Fibroblast of gingiva (primary cell): Measurements from ENCODE around the gene PSMD8.
"Not testable (repeated sequence)": the region's sequence is repeated elsewhere in the genome, so short reads cannot be mapped to it uniquely, and the experiment has no call there.

Experiments
- DNase-seq: peaks from one replicate; pipeline ENCODE4 v3.0.0-alpha.2; 2011; ENCODE audit warnings: low read depth

Gene PSMD8

DNA sequence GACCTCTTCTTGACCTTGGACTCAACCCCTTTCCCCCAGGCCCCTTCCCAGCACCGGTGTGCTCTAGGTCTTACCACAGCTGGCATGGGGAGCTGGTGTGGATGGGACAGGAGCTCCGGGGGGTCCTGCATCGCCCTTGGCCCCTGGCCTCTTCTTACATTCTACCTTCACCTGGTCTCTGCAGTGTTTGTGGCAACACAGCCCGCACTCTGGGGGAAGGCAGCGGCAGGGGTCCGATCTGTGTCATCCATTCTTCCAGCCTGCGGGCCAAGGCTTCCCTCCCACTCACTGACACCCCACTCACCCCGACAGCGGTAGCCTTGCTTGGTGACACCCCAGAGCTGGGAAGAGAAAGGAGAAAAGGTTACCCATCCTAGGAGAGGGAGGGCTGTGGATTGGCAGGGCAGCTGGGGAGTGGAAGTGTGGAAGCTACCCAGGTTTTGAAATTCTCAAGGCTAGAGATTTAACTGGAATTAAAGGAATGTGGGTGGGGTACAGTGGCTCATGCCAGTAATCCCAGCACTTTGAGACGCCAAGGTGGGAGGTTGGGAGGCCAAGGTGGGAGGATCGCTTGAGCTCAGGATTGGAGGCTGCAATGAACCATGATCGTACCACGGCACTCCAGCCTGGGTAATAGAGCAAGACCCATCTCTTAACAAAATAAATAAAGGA lies 36.8 kb downstream of the PSMD8 start:
- no peak for DNase-seq

DNA sequence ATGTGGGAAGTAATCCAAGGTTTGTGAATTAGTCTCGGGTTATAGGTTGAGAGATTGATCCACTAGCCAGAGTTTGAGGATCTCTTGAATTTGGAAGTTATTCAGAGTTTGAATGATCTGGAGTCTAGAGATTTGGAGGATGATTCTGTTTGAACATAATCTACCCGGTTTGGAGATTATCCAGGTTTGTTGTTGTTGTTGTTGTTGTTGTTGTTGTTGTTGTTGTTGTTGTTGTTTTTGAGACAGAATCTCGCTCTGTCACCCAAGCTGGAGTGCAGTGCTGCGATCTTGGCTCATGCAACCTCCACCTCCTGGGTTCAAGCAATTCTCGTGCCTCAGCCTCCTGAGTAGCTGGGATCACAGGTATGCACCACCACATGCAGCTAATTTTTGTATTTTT lies 37.5 kb downstream of the PSMD8 start:
- DNase-seq = not testable (repeated sequence)

DNA sequence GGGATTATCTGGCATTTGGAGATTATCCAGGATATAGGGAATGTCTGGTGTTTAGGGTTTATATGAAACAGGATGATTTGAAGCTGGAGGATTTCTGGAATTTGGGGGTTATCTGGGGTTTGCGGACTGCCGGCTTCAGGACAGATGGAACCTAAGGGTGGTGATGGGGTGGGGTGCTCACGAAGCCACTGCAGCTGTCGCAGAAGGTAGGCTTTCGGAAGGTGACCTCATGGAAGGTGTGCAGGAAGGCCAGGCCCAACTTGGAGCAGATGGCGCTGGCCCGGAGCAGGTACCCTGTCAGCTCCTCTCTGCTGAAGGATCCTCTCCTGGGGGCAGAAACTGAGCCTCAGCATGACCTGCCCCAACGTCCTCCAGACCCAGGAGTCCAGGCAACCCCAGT lies 38.1 kb downstream of the PSMD8 start:
- no peak for DNase-seq

DNA sequence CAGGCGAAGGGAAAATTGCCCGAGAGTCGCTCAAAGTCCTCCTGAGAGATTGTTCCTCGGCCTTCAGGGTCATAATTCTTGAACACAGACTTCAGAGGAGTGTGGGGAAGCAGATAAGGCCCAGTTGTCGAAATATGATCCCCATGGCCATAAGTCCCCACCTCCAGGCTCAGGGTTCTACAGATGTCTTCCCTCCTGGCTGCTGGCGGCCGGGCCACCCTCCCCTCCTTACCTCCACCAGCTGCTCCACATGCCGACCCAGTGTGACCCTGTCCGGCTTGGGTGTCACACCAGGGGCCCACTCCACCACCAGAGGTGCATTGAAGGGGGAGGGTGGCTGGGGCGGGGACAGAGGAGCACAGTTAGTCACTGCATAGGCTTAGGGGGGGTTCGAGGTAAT lies 38.6 kb downstream of the PSMD8 start:
- no peak for DNase-seq

DNA sequence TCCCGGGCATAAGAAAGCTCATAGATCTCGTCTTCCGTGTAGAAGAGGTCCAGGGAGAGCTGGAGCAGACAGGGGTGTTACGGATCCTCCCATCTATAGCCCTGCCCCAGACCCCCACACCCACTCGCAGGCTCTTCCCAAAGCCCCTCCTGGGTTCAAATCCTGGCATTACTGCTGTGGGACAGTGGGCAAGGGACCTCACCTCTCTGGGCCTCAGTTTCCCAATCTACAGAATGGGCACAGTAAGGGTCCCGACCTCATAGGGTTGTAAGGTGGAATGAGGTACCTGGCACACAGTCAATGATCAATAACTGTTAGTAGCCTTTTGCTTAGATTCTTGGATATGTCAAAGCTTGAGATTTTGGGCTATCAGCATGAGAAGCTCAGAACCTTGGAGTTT lies 39.0 kb downstream of the PSMD8 start:
- DNase-seq = no peak

DNA sequence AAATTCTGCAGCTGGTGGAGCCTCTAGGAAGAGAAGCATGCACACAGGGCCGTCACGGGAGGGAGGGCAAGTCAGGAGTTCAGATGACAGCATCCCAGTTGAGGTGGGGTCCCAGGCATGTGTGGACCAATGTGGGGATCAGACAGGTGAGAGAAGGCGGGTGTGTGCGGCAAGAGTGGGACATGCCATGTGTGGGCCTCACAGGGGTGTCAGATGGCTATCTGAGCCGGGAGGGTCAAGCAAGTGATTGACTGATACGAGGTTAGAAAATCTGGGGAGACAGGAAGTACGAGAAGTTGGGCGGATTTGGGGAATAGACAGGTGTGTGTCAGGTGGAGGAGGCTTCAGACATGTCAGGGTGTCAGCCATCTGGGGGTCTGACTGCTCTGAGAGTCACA lies 42.8 kb downstream of the PSMD8 start:
- no peak for DNase-seq

DNA sequence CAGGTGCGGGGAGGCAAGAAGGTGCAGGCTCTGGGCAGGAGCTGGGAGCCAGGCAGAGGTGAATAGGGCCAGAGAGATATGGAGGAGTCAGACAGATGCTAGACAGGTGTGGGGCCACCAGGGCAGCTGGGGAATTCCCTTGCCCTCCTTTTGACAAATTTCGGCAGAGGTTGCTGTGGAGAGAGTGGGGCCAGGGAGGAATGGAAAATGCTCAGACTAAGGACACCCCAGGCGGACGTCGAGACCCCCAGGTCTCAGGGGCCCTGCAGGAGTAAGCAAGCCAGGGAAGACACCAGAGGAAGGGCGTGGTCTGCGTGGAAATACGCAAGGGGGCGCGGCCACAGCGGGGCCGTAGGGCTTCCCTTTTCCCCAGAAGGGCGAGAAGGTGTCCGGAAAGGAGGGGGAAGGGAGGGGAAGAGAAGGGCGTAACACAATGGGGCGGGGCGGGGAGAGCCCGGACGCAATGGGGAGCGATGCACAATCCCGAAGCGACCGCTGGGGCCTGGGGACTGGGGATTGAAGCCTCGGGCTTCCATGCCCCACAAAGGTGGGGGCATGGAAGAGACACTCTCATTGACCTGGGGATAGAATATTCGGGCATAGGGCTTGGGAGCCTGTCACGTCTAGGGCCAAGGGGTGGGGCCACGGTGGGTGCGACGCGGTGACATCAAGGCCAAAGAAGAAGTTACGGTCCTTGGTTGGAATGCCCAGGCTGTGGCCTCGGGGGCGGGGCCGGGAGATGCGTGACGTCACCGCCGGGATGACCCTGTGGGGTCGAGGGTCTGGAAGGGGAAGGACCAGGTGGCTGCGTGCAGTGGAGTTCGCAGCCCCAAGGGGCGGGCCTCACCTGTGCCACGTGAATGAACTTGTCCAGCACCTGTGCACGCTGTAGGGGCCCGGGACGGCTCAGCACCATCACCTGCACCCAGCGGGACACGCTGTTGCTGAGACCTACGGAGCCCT lies 43.5 kb downstream of the PSMD8 start:
- no peak for DNase-seq

DNA sequence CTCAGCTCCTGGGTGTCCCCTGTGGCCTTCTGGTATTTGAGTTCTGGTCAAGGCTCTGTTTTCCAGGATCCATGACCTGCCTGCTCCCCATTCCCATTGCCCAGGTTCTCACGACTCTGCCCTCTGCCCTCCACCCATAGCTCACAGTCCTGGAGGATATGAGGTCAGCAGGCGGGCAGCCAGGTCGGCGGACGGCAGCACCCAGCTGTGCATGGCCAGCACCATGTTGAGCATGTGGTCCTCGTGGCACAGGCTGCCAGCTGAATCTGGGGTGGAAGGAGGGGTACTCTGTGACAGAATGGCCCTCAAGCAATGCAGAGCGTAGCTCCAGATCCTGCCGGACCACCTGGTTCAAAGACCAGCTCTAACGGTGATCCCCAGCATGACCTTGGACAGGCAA lies 46.6 kb downstream of the PSMD8 start:
- no peak for DNase-seq

DNA sequence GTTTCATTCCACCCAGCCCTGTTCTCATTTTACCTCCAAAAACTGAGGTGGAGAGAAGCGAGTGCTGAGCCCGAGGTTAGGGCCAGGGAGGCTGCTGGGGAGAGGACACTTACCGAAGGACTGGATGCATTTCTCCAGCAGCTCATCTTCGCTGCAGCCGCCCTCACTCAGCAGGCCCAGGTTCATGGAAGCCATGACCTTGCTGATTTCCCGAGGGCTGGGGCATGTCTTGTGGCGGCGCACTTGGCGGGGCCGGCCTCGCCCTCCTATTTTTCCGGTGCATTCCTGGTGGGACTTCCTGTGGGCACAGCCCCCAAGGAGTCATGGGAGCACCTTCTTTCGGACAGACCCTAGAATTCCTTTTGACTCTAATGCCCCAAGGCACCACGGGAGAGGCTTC lies 47.5 kb downstream of the PSMD8 start:
- no peak for DNase-seq

DNA sequence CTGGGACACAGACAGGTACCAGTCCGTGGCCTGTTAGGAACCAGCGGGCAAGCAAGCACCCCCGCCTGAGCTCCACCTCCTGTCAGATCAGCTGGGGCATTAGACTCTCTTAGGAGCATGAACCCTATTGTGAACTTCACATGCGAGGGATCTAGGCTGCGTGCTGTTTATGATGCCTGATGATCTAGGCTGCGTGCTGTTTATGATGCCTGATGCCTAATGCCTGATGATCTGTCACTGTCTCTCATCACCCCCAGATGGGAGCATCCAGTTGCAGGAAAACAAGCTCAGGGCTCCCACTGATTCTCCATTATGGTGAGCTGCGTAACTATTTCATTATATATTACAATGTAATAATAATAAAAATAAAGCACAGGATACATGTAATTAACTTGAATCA lies 48.1 kb downstream of the PSMD8 start:
- no peak for DNase-seq

DNA sequence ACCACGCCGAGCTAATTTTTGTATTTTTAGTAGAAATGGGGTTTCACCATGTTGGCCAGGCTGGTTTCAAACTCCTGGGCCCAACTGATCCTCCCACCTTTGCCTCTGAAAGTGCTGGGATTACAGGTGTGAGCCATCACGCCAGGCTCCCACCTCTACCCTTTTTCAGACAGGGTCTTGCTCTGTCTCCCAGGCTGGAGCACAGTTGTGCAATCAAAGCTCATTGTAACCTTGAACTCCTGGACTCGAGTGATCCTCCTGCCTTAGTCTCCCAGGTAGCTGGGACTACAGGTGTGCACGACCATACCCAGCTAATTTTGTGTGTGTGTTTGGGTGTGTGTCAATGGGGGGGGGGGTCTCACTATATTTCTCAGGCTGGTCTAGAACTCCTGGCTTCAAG lies 49.9 kb downstream of the PSMD8 start:
- no peak for DNase-seq

DNA sequence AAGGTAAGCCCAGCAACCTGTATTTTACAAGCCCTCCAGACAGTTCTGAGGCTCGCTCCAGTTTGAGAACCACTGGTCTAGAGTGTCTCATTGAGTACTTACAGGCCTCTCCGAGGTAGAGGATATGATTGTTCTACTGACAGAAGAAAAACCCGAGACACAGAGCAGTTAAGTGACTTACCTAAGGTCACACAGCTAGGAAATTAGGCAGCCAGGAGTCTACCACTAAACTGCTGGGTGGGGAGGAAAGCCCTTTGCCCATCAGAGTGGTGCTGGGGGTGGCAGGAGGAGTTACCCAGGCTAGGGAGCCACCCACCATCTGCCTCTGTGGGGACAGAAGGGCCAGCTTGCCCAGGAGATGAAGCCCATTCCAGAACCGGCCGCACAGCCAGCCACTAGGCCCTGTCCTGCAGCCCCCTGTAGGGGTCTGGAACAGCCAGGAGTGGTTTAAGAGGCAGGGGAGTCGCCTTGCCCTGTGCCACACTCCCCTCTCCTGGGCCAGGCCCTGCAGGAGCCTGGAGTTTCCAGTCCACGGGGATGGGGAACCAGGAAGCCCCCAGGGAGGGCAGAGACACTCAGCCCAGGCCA lies 50.9 kb downstream of the PSMD8 start:
- no peak for DNase-seq

DNA sequence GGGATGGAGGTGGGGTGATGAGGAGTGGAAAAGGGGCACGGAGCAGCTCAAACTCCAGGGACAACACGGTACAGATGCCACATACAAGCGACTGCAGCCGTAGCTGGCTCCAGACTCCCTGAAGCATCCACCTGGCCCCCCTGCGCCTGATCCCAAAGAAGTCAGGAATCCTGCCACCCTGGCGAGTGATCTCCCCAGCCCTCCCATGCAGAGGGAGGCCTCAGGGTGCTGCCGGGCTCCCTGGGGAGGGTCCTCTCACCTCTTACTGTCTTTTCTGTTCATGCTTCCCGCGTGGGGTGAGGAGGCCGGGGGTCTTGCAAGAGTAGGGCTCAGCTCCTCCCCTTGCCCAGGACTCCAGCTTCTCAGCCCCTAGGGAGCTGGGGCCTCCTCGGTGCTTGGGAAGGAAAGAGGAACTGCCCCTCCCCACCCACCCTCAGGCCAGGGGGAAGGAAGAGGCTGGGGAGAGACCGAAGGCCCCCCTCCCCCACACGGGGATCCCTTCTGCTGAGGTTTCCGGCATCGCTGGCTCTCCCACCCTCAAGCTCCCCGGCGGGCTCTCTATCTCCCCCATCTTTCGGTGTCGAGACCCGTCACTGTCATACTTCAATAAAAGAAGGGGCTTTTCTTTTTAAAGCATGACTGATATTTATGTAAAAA lies 51.6 kb downstream of the PSMD8 start, which contains the start of gene RASGRP4:
TSS of gene RASGRP4 (minus strand) at position 410 of the 657 bp plus-strand sequence. CDS start at position 282, 128 bp downstream.
- no peak for DNase-seq

DNA sequence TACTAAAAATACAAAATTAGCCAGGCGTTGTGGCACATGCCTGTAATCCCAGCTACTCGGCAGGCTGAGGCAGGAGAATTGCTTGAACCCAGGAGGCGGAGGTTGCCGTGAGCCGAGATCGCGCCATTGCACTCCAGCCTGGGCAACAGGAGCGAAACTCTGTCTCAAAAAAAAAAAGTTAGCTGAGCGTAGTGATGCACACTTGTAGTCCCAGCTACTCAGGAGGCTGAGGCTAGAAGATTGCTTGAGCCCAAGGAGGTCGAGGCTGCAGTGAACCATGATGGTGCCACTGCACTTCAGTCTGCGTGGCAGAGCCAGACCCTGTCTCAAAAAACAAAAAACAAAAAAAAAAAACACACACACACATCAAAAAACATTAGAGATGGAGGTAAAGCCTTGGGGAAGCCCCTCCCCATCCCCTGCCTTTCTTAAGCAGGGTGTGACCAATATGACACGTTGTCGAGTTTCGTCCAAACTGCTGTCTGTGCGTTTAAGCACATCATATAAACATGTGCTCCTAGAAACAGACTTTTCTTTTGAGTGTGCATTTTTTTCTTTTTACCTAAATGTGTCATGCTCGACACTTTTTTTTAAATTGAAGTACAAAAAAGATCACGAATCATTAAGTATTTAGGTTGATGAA lies 52.8 kb downstream of the PSMD8 start:
- DNase-seq = not testable (repeated sequence)

DNA sequence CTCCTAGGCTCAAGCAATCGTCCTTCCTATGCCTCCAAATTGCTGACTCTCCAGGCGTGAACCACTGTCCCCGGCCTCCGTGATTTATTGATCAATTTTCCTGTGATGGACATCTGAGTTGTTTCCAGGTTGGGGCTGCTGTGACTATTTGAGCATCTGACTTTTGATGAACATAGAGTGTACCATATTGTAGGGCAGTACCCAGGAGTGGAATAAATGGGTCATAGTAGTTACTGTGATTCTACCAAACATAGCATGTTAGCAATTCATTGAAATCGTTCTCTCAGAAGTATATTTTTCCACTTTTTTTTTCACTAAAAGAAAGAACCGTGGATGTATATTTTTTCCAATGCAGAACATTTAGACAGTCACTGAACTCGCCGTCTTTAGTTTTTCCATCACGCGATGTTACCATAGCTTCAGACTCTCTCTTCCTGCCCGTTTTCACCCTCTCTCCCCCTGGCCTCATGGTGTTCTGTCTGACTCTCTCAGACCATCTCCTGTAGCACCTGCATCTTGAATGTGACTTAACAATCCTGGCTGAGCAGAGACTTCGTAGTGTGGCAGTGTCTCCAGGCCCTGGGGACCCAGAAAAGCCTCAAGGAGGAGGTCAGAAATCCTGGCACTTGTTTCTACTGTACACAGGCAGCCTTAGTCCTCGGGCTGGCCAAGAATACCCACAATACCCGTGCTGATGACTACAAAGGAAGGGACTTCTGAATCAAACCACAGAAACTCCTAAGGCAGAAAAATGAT lies 54.9 kb downstream of the PSMD8 start:
- DNase-seq = no peak

DNA sequence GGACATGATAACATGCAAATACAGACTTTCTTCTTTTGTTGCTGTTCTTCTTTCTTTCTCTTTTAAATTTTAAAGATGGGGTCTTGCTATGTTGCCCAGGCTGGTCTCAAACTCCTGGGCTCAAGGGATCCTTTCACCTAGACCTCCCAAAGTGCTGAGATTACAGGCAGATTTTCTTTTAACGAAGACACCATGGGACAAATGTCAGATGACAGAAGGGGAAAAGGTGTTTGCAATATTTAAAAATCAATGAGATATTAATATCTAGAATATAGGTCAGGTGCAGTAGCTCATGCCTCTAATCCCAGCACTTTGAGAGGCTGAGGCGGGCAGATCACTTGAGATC lies 55.4 kb downstream of the PSMD8 start:
- no peak for DNase-seq

DNA sequence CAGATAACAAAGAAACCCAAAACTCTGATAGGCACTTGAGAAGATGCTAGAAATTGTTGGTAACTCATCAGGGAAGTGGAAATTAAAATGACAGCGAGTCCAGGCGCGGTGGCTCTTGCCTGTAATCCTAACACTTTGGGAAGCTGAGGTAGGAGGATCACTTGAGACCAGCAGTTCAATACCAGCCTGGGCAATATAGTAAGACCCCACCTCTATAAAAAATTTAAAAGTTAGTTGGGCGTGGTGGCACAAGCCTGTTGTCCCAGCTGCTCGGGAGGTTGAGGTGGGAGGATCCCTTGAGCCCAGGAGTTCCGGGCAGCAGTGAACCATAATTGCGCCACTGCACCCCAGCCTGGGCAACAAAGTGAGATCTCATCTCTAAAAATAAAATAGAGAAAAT lies 56.6 kb downstream of the PSMD8 start:
- no peak for DNase-seq

DNA sequence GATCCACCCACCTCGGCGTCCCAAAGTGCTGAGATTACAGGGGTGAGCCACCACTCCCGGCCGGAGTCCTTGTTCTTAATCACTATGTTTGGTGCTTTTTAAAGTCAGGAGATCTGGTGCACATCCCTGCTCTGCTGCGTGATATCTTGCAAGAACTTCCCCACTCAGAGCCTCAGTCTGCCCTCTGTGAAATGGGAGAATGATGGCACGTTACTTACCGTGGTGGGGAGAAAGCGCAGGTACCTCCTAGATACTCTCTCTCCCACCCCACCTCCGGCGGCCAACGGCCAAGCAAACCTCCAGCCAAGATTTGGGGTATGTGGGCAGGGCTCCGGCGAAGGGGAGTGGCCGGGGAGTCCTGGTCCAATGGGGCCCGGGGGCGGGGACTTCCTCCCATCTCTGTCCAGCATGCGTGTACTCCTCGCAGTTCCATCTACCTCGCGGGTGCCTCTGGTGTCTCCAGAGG lies 58.9 kb downstream of the PSMD8 start, which contains the start of gene RYR1:
TSS of gene RYR1 (plus strand) at position 424 of the 466 bp plus-strand sequence. CDS start 139 bp downstream, outside the sequence.
- DNase-seq = no peak
